Measurements from ENCODE around the gene ROBO2. TPM values are rescaled to one million over a fixed set of nuclear protein-coding genes. Genes with fewer than 3 reads are reported as not detected.

Gene ROBO2
- total RNA-seq, 2 experiments from 2014 or later: not detected

DNA sequence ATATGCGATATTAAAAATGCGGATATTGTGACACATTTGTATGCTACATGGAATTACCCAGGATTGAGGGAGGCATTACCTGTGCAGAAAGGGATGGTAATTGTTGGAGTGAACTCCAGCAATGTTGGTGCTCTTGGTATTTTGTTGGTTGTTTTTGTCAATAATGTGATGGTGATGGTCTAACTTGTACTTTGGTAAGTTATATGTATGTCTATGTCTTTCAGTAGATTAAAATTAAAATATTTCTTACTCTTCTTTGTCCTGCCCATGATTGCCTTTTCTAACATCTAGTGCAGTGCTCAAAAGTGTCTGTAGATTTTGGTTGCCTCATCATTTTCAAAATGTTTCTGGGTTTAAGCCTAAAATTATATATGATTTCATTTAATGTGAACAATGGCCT is 192.7 kb downstream of the ROBO2 start:
- H3K27me3 Mint-ChIP-seq: no peaks in the 10 kb centered on the region
- no peak overlapping the region for H3K27ac Mint-ChIP-seq
- no peaks in the 10 kb centered on the region for H3K36me3 Mint-ChIP-seq
- intact Hi-C loops (cut with micrococcal nuclease): no loop called here
- H3K4me1 Mint-ChIP-seq (ENCODE audit: low read depth): no peaks in the 10 kb centered on the region
- no peak for DNase-seq
- H3K4me3 Mint-ChIP-seq: no peak overlapping the region
- ChIA-PET CTCF (no interaction called here), POLR2A (no interaction called here)
- H3K9me3 Mint-ChIP-seq: peaks cover 11% of the 10 kb centered on the region

- CTCF ChIA-PET: no interaction called here
Observed at GRCh38 chr3:77234004-77234403, 194.1 kb downstream of the ROBO2 start.

GRCh38 chr3:77236118-77236517 is 196.2 kb downstream of the ROBO2 start:
- Mint-ChIP-seq H3K36me3 (no peaks in the 10 kb centered on the region), H3K9me3 (peaks cover 22% of the 10 kb centered on the region), H3K27ac (no peak overlapping the region), H3K27me3 (no peaks in the 10 kb centered on the region), H3K4me1 (ENCODE audit: low read depth) (no peaks in the 10 kb centered on the region), H3K4me3 (no peak overlapping the region)
- intact Hi-C loops (cut with micrococcal nuclease): no loop called here
- POLR2A ChIA-PET: no interaction called here
- no peak for DNase-seq
- CTCF ChIA-PET: no interaction called here

More at GRCh38 chr3:77234004-77234403, 194.1 kb downstream of the ROBO2 start:
- DNase-seq: no peak
- no peak overlapping the region for H3K27ac Mint-ChIP-seq
- H3K4me3 Mint-ChIP-seq: no peak overlapping the region
- intact Hi-C loops (cut with micrococcal nuclease): no loop called here
- H3K36me3 Mint-ChIP-seq: no peaks in the 10 kb centered on the region
- H3K4me1 Mint-ChIP-seq (ENCODE audit: low read depth): no peaks in the 10 kb centered on the region
- POLR2A ChIA-PET: no interaction called here
- H3K27me3 Mint-ChIP-seq: no peaks in the 10 kb centered on the region
- H3K9me3 Mint-ChIP-seq: peaks cover 14% of the 10 kb centered on the region

DNA sequence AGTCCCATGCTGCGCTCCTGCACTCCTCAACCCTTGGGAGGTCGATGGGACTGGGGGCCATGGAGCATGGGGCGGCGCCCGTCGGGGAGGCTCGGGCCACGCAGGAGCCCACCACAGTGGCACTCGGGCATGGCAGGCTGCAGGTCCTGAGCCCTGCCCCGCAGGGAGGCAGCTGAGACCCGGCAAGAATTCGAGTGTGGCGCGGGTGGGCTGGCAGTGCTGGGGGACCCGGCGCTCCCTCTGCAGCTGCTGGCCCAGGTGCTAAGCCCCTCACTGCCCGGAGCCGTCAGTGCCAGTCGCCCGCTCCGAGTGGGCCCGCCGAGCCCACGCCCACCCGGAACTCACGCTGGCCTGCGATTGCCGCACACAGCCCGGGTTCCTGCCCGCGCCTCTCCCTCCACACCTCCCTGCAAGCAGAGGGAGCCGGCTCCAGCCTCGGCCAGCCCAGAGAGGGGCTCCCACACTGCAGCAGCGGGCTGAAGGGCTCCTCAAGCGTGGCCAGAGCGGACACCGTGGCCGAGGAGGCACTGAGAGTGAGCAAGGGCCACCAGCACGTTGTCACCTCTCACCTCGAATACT is 200.3 kb downstream of the ROBO2 start:
- Mint-ChIP-seq H3K4me3 (no peak overlapping the region), H3K36me3 (no peaks in the 10 kb centered on the region), H3K27ac (no peak overlapping the region), H3K27me3 (no peaks in the 10 kb centered on the region), H3K4me1 (ENCODE audit: low read depth) (no peaks in the 10 kb centered on the region), H3K9me3 (peaks cover 16% of the 10 kb centered on the region)
- intact Hi-C loops (cut with micrococcal nuclease): no loop called here
- POLR2A ChIA-PET: no interaction called here
- DNase-seq: no peak
- CTCF ChIA-PET: no interaction called here

- ChIA-PET POLR2A (no interaction called here), CTCF (no interaction called here)
Observed at GRCh38 chr3:77242371-77242770, 202.5 kb downstream of the ROBO2 start.

DNA sequence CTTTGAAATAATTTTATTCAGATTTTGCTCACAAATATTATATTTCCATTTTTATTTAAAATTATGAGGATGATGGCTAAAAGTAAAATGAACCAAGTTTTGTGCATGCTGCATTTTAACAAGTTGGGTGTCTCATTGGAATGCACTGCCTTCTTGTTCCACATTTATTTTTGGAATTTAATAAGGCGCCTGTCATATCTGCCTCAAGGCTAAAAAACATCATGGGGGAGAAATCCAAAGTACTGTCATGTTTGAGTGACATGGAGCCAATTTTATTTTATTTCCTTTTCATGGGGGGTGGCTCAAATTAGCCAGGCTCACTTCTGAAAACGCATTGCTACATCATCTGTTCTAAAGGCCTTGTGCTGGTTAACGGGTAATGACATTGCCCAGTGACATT is 205.1 kb downstream of the ROBO2 start:
- no peaks in the 10 kb centered on the region for H3K4me1 Mint-ChIP-seq (ENCODE audit: low read depth)
- CTCF ChIA-PET: no interaction called here

More at GRCh38 chr3:77242371-77242770, 202.5 kb downstream of the ROBO2 start:
- Mint-ChIP-seq H3K9me3 (peaks cover 12% of the 10 kb centered on the region), H3K27ac (no peak overlapping the region), H3K36me3 (no peaks in the 10 kb centered on the region), H3K27me3 (no peaks in the 10 kb centered on the region), H3K4me3 (no peak overlapping the region), H3K4me1 (ENCODE audit: low read depth) (no peaks in the 10 kb centered on the region)
- intact Hi-C loops (cut with micrococcal nuclease): no loop called here
- DNase-seq: no peak

GRCh38 chr3:77247061-77247460 is 207.2 kb downstream of the ROBO2 start:
- intact Hi-C loops (cut with micrococcal nuclease): no loop called here
- H3K9me3 Mint-ChIP-seq: peaks cover 14% of the 10 kb centered on the region
- ChIA-PET CTCF (no interaction called here), POLR2A (no interaction called here)
- DNase-seq: no peak
- H3K27ac Mint-ChIP-seq: no peak overlapping the region
- no peaks in the 10 kb centered on the region for H3K4me1 Mint-ChIP-seq (ENCODE audit: low read depth)
- no peak overlapping the region for H3K4me3 Mint-ChIP-seq
- H3K36me3 Mint-ChIP-seq: no peaks in the 10 kb centered on the region
- no peaks in the 10 kb centered on the region for H3K27me3 Mint-ChIP-seq

More for the DNA sequence above, 205.1 kb downstream of the ROBO2 start:
- H3K27ac Mint-ChIP-seq: no peak overlapping the region
- H3K4me3 Mint-ChIP-seq: no peak overlapping the region
- no peaks in the 10 kb centered on the region for H3K36me3 Mint-ChIP-seq
- POLR2A ChIA-PET: no interaction called here
- H3K27me3 Mint-ChIP-seq: no peaks in the 10 kb centered on the region
- intact Hi-C loops (cut with micrococcal nuclease): no loop called here
- peaks cover 10% of the 10 kb centered on the region for H3K9me3 Mint-ChIP-seq
- no peak for DNase-seq

GRCh38 chr3:77247817-77248216 is 207.9 kb downstream of the ROBO2 start:
- no peak for DNase-seq
- POLR2A ChIA-PET: no interaction called here
- Mint-ChIP-seq H3K27me3 (no peaks in the 10 kb centered on the region), H3K36me3 (no peaks in the 10 kb centered on the region), H3K4me3 (no peak overlapping the region), H3K4me1 (ENCODE audit: low read depth) (no peaks in the 10 kb centered on the region), H3K27ac (no peak overlapping the region), H3K9me3 (peaks cover 16% of the 10 kb centered on the region)
- CTCF ChIA-PET: no interaction called here
- intact Hi-C loops (cut with micrococcal nuclease): no loop called here

- H3K4me3 Mint-ChIP-seq: no peak overlapping the region
- H3K27ac Mint-ChIP-seq: no peak overlapping the region
- CTCF ChIA-PET: no interaction called here
- H3K9me3 Mint-ChIP-seq: peaks cover 17% of the 10 kb centered on the region
- H3K27me3 Mint-ChIP-seq: no peaks in the 10 kb centered on the region
- H3K36me3 Mint-ChIP-seq: no peaks in the 10 kb centered on the region
- POLR2A ChIA-PET: no interaction called here
- no peak for DNase-seq
- intact Hi-C loops (cut with micrococcal nuclease): no loop called here
- no peaks in the 10 kb centered on the region for H3K4me1 Mint-ChIP-seq (ENCODE audit: low read depth)
Observed at GRCh38 chr3:77248420-77248819, 208.5 kb downstream of the ROBO2 start.

GRCh38 chr3:77251136-77251535 is 211.2 kb downstream of the ROBO2 start:
- no peak for DNase-seq
- Mint-ChIP-seq H3K4me1 (ENCODE audit: low read depth) (no peaks in the 10 kb centered on the region), H3K27me3 (no peaks in the 10 kb centered on the region), H3K36me3 (no peaks in the 10 kb centered on the region), H3K27ac (no peak overlapping the region), H3K9me3 (peaks cover 17% of the 10 kb centered on the region), H3K4me3 (no peak overlapping the region)
- ChIA-PET POLR2A (no interaction called here), CTCF (no interaction called here)
- intact Hi-C loops (cut with micrococcal nuclease): no loop called here

GRCh38 chr3:77254967-77255831 is 215.3 kb downstream of the ROBO2 start:
- no peaks in the 10 kb centered on the region for H3K4me1 Mint-ChIP-seq (ENCODE audit: low read depth)
- POLR2A ChIA-PET: no interaction called here

DNA sequence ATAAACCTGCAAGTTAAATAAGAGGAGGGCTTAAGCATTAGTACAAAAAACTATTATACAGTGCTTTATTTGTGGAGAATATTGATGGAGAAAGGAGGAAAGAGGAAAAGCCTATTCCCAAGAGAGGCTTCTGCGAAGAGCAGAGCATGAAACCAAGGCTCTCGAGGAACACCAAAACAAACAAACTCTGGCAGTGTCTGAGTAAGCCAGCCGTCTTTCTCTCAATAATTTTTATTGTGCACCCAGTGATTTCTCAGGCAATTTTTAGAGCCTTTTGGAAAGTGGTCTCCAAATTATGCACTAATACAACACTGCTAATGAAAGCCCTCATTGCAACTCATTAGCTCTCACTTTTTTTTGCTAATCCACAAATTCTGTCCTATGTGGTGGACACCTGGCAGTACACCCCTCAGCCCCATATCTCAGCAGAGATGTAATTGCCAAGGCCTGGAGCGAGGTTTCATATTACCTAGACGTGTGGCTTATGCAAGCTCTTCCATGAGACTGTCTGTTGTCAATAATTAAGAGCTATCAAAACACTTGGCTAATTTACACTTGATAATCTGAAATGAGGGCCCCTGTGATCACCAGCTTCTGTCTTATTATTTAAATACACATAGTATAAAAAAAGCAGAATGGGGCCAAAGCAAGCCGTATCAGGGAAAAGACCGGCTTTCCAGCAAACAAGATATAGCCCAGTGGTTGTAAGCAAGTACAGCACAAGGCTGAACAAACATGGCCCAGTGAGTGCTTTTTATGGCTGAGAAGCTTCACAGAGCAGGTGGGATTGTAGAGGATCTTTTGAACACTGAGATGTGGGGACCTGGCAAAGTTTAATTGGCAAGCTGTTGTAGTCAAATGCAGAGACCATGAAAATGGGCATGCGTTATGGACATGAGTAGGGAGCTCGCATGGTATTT is 216.9 kb downstream of the ROBO2 start:
- H3K36me3 Mint-ChIP-seq: no peaks in the 10 kb centered on the region
- H3K4me3 Mint-ChIP-seq: no peak overlapping the region
- no peak for DNase-seq
- no peaks in the 10 kb centered on the region for H3K4me1 Mint-ChIP-seq (ENCODE audit: low read depth)
- no peaks in the 10 kb centered on the region for H3K27me3 Mint-ChIP-seq
- ChIA-PET POLR2A (no interaction called here), CTCF (interaction anchor here (0.6 kb wide), 1 partner anchor 27 kb away, joined by 4 read pairs; no protein-coding TSS in a partner anchor)
- intact Hi-C loops (cut with micrococcal nuclease): no loop called here
- H3K9me3 Mint-ChIP-seq: peaks cover 12% of the 10 kb centered on the region
- no peak overlapping the region for H3K27ac Mint-ChIP-seq

More at GRCh38 chr3:77254967-77255831, 215.3 kb downstream of the ROBO2 start:
- CTCF ChIA-PET: no interaction called here
- H3K27ac Mint-ChIP-seq: no peak overlapping the region
- intact Hi-C loops (cut with micrococcal nuclease): no loop called here
- no peak overlapping the region for H3K4me3 Mint-ChIP-seq
- no peak for DNase-seq
- H3K27me3 Mint-ChIP-seq: no peaks in the 10 kb centered on the region
- no peaks in the 10 kb centered on the region for H3K36me3 Mint-ChIP-seq
- peaks cover 18% of the 10 kb centered on the region for H3K9me3 Mint-ChIP-seq

Data from activated CD4-positive, alpha-beta memory T cell treated with anti-CD3 and anti-CD28 coated beads for 36 hours (primary cell).